Esophagus mucosa (tissue), 1 donor: ENCODE data around the gene OSBPL10. TPM values are rescaled to one million over a fixed set of nuclear protein-coding genes. Genes with fewer than 3 reads are reported as not detected.
"Not testable (repeated sequence)": the region's sequence is repeated elsewhere in the genome, so short reads cannot be mapped to it uniquely, and the experiment has no call there.

Experiments used
- ATAC-seq: fragments of 200-7000 bp; cut with Tn5 transposase; one replicate; pipeline ENCODE4 v1.9.1; 2020
- total RNA-seq: library from RNA; stranded (reverse); gene quantifications from one replicate; pipeline ENCODE4 v1.2.4, GENCODE V29; 2023
- donor health status: DM: yes; HTN: yes; CAD: no.

Gene OSBPL10
- total RNA-seq, 1 donor from 2014 or later: 29.1 TPM

DNA sequence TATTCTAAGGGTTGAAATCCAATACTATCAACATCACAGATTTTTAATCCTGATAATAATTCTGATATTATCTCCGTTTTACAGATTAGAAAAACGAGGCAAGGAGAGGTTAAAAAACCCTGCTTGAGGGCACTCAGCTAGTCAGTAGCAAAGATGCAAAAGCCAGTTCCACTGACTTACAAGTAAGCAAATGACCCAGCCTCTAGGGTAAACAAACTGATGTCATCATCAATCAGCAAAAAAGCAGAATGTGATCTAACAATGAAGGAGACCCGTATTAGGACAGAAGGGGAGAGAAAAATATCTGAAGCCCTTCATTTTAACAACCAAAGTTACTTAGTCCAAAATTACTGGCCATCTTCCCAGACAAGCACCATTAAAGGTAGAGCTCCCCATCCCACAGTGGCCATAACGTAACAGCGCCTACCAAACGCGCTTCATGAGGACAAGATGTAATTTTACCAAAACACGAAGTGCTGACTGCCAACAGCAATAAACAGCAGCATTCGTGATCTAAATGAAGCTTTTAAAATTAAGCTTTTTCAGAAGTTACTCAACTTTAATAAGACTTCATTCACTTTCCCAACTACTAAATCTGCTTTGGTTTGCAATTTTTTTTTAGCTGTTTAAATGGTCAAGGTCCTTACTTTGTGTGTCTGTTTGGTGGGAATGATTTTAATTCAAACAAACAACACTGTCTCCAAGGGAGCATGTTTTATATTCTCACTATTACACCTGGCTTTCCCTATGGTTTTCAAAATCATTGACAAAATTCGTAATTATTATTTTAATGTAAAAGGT lies 176.6 kb downstream of the OSBPL10 start:
- no peak for ATAC-seq

DNA sequence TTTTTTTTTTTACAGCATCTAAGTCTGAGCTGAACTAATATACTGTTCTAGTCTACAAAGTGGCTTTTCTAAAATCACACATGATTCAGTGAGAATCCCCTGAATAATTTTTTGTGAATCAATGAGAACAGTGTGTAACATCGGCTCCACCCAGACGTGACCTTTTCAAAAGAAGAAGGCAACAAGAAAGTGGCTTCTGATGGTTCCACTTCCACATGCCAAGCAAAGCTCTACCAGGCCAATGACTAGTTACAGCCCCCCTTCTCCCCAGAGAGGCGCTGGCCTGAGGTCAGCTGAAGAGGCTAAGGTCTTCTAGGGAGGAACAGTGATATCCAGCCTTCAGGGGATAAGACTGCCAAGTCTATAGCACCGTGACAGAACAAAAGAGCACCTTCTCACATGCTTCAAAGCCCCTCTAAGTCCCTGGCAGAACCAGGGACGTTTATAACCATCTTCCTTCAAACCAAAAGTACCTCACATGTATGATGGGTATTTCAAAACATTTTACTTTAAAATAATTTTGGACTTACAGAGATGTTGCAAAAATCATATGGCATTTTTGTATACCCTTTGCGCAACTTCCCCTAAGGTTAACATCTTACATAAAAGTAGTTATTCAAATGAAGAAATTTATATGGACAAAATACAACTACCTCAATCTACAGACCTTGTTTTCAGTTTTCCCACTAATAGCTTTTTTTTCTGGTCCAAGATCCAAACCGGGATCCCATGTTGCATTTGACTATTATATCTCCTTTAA lies 177.9 kb downstream of the OSBPL10 start:
- ATAC-seq: no peak

DNA sequence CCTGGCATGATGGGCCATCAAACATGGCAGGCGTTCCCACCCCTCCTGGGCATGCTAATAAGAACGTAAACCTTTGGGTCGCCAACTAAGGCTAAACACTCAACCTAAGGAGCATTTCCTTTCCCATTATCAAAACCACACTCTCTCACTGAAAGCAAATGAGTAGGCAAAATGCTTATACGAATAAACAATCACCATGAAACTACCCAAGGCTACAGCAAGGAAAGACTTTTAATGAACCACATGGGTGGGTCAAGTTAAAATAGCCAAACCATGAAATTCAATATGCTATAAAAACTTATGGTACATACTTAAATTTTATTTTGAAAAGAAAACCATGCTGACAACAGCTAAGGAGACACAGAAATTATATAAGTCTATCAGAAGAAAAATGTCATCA lies 180.6 kb downstream of the OSBPL10 start:
- no peak for ATAC-seq

DNA sequence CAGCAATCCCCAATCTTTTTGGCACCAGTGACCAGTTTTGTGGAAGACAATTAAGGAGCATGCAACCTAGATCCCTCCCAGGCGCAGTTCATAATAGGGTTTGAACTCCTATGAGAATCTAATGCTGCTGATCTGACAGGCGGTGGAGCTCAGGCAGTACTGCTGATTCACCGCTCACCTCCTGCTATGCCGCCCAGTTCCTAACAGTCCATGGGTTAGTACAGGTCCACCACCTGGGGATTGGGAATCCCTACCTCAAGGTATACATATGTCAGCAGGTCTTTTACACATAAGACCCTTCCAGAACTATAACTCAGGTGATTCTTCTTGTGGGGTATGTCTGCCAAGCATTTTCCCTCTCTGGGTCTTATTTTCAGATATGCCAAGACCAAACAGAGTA lies 182.2 kb downstream of the OSBPL10 start:
- no peak for ATAC-seq

DNA sequence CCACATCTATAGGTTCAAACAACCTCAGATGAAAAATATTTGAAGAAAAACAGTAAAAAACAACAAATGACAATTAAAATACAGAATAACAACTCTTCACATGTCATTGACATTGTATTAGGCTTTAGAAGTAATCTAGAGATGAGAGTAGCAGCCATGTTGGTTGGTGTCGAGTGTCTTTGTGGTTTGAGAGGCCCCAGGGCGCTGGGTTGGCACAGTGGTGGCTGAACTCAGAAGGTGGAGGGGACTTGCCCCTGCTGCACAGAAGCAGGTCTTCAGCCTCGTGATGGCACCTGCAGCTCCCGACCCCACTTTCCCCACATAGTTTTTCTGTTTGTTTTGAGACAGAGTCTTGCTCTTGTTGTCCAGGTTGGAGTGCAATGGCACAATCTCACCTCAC lies 187.2 kb downstream of the OSBPL10 start:
- no peak for ATAC-seq

DNA sequence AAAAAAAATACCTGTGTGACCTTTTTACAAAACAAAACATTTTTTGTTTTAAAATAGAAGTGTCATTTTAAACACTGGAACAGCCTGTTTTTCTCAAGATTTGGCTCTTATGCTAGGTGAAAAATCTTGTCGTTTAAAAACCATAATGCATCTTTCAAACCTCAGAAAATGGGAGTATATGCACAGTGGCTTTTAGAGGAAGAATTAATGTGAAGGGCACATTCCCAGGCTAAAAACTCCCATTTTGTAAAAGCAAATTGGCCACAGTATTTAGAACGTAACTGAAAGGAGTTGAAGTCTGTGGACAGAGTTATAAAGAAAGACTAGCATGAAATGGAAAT lies 190.0 kb downstream of the OSBPL10 start:
- no peak for ATAC-seq

DNA sequence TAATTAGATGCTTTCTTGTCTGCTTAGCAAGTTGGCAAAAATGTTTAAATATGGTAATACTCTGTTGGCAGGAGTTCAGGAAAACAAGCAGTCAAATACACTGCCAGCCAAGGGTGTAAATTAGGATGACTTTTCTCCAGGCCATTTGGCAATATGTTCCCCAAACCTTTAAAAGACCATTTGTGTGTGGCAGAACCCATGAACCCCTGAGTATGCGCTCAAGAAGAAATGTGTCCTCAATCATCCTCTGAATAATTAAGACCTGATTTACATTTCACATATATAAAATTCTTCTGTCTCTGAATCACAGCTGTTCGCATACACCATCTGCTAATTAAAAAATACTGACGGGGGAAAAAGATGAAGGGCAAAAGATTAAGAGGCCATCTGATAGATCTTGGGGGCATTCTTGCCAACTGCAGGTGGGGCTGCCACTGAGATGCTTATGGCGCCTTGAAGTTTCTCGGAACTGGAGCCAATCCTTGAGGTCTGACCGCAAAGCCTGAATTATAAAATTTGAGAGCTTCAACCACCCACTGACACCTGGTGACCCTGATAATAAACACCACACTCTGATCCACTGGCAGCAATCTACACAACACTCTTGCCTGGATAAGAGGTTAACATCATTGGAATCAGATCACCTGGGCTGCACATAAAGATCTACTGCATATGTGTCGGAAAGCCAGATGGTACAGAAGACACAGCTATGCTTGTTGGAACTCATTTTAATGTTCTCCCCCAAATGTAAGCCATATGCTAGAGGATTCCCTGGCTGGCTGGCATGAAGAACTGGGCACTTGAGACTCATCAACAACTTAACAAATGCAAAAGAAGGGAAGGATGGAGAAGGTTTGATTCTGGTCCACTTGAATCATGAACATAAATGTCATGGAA lies 190.6 kb downstream of the OSBPL10 start:
- ATAC-seq: no peak

DNA sequence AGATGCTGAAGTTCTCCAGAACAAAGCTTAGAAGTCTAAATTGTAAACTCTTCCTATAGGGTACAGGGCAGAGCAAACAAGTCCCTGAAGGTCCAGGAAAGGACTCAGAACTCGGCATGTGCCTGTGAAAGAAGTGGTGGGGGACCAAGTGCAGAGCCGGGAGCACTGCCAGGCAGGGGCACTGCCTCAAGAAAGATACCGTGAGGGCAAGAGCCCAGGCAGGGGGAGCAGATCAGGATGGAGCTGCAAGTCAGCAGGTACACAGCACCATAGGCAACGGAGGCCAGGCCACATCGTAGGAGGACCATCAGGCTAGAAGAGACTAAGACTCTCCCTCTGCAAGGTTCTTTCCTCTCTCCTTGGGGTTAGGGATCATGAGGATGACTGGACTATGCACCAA lies 191.6 kb downstream of the OSBPL10 start:
- ATAC-seq: no peak

DNA sequence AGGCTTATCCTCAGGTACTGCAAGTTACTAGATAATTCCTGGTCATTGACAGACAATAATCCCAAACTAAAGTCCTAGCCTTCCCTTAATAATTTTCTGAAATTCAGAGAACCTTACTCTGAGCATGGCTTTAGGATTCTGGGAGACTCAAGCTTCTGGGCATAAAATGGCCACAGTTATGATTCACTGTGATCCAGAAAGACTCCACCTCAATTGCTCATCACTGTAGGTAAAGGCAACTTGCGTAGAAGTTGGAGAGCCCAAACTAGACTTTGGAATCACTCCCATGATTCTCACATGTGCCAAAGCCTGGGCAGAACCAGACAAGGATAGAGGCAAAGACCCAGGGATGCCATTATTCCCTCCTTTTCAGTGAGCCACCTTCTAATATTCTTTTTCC lies 195.3 kb downstream of the OSBPL10 start:
- ATAC-seq: peak; percentile 52

DNA sequence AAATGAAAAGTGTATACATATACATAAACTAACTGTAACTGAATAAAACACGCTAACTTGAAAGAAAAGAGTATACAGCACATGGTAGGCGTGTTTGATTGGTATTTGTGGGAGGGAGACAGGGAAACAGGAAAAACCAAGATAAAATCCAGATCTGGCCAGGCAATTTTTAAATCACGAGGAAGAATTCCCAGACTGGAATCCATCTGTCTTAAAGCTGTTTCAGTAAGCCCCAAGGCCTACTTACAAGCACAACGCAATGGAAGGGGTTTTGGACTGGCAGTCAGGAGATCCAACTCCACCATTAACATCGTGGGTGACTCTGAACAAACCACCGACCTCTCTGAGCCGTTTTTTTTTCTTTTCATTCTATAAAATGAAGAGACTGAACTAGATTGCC lies 195.8 kb downstream of the OSBPL10 start:
- ATAC-seq: no peak

DNA sequence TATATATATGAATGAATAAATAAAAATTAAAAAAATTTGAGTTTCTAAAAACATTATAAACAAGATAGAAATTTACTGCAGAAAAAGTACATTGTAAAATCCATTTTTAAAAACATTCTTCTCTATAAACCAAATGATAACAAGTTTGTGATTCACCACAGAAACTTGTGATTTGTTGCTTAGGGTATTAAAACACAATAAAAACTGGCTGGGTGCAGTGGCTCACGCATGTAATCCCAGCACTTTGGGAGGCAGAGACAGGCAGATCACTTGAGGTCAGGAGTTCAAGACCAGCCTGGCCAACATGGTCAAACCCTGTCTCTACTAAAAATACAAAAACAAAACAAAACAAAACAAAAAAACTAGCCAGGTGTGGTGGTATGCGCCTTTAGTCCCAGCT lies 197.2 kb downstream of the OSBPL10 start:
- not testable (repeated sequence) for ATAC-seq

DNA sequence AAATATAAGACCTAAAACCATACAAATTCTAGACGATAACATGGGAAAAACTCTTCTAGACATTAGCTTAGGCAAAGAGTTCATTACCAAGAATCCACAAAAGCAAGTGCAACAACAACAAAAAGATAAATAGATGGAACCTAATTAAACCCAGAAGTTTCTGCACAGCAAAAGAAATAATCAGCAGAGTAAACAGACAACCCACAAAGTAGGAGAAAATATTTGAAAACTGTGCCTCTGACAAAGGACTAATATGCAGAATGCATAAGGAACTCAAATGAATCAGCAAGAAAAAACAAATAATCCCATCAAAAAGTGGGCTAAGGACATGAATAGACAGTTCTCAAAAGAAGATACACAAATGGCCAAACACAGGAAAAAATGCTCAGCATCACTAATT lies 198.8 kb downstream of the OSBPL10 start:
- ATAC-seq: not testable (repeated sequence)

DNA sequence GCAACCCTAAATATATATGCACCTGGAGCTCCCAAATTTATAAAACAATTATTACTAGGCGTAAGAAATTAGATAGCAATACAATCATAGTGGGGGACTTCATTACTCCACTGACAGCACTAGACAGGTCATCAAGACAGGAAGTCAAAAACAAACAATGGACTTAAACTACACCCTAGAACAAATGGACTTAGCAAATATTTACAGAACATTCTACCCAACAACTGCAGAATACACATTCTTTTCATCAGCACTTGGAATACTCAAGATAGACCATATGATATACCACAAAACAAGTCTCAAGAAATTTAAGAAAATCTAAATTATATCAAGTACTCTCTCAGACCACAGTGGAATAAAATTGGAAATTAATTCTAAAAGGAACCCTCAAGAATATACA lies 201.5 kb downstream of the OSBPL10 start:
- ATAC-seq: no peak

DNA sequence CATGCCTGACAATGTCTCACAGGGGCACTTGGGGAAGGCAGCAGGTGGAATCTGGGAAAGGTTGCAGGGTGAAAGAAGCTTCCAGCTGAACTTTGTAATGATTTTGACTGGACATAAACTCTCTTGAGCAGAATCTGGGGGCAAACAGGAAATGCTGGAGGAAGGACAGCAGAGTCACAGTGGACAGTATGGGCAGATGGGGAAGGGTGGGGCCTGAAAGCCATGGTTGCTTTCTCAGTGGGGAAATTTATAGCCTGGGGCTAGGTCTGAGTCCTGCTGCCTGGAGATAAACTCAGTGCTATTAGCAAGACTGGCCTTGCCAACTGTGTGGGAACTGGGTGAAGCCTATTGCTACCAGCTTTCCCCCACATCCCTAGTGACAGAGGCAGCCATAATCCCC lies 203.2 kb downstream of the OSBPL10 start:
- ATAC-seq: no peak

DNA sequence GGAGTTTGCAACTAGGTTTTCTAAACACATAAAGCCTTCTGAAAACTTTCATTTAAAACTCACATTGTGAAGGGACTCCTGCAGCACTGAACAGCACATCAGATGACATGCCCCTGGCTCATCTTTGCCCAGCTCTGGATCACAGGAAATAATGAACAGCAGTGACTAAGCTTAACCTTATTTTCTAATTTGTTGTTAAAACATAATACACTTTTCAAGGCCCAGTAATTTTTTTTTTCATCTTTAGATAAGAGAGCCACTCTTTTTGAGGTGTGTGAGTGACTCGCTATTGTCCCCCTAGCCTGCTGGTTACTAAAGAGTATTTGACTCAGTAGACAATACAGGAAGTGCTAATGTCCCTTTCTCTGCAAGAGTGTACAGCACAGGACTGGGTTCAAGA lies 204.0 kb downstream of the OSBPL10 start:
- ATAC-seq: no peak

DNA sequence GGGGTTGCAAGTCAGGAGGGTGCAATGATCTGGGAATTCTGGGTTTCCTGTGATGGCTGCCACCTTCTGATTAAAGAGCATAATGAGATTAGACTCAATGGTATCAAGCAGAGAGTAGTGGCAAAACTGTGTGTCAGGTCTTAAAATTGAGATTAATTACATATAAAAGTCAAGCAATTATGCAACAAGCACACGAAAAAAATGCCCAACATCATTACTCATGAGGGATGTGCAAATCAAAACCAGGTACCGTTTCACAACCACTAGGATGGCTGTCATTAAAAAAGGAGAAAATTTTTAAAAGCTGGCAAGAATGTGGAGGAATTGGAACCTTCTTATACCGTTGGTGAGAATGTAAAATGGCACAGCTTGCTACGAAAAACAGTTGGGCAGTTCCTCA lies 205.0 kb downstream of the OSBPL10 start:
- no peak for ATAC-seq

DNA sequence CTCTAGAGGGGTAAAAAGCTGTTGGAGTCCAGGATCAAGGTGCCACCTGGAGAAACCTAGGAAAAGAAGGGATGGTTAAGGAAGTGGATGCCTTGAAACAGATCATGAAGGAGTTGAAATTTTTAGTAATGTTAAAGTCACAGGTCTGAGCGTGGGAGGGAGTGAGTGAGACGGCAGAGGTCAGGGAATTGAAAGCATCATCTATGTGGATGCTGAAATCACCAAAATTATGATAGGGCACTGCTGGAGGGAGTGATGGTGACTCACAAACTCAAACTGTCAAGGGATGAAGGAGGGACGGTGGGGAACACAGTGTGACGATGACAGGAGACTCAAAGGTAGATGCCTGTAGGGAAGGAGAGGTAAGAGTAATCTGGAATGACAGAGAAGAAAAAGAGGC lies 205.7 kb downstream of the OSBPL10 start:
- ATAC-seq: no peak

DNA sequence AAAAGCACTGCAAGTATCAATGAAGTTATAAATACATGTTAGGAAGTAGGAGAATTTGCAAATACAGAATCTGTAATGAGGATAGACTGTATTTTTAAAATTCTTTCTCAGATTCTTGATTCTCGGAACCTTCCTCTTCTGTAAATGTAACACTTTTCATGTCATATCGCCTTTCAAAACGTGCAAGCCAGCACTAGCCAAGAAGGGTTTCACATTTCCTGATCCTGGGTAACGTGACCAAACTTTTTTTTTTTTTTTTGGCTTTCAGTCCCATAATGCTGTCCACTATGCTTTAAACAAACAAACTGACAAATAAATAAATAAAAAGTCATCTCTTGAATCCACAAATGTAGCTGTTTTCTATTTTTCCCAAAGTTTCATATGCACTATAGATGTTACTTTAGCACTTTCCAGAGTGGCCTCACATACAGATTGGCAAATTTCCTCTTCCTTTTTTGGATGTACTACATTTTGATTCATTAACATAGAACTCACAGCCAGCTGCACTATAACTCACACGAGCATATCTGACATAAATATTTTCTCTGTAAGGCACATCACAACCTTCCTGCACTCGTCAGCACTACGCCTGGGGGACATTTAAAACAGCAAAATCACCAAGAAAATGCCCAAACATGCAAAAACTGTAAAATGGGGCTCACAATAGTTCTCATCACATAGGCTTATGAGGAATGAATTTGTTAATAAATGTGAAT lies 208.1 kb downstream of the OSBPL10 start:
- no peak for ATAC-seq

DNA sequence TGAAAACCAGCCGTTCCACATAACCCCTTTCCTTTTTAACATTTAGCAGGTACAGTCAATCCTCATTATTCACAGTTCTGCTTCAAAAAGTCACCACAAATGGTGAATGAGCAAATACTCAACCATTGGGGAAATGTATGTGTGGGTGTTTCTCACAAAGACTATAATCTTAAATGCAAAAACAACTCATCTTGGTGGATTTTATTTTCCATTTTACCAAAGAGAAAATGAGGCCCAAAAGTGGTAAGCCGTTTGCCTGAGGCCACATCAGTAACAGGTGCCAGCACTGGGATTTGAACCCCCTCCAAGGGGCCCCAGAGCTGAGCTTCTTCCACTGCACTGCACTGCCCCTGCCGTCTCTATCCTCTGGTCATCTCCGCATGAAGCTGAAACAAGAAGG lies 208.8 kb downstream of the OSBPL10 start:
- no peak for ATAC-seq

DNA sequence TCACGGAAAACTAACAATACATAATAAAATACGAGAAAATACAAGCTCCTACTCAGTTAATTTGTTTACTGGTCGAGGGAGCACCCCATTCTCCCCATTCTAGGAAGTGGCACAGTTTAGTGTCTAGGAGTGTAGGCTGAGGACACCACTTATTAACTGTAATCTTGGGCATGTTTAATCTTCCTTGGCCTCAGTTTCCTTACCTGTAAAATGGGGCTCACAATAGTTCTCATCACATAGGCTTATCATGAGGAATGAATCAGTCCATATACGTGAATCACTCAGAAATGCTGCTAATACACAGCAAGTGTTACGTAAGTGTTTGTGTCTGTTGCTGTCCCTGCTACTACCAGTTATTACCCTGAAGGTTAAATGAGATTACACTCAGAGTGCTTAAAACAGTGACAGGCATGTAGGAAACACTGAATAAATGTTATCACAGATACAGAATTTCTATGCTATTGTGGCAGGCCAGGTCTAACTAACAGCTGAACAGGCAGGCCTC lies 210.2 kb downstream of the OSBPL10 start:
- peak; percentile 69 for ATAC-seq

DNA sequence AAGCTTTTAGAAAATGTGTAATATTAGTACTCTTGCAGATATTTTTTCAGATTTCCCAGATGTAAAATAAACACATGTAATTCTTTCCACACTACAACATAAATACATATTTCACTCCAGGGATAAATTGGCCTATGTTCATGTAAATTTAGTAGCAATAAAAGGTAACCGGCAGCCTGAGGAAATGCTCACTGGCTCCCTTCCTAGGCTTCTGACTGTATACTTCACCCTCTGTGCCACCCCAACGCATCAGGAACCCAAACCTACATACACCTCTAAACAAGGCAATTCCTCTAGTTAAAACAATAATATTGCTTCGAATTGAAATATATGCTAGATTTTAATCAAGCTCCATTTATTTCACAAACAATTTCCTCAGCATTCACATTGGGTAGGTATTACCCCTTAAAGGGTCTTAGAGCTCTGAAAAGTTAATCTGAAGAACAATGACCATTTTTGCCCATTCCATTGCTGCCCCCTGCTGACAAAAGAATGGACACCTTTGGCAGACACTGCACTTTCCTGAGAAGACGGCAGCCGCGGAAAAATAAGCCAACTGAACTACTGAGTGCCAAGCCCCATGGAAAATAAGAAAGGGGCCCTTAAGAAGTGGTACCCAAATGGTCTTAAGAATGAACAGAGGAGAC lies 212.5 kb downstream of the OSBPL10 start:
- ATAC-seq: no peak

DNA sequence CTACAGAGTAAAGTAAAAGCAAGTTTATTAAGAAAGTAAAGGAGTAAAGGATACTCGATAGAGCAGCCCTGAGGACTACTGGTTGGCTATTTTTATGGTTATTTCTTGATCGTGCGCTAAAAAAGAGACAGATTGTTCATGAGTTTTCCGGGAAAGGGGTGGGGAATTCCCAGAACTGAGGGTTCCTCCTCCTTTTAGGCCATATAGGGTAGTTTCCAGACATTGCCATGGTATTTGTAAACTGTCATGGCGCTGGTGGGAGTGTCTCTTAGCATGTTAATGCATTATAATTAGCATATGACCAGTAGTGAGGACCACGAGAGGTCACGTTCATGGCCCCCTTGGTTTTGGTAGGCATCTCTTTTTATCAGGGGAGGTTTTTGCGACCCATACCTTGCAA lies 213.1 kb downstream of the OSBPL10 start:
- no peak for ATAC-seq
